Measurements from ENCODE around the gene EXOC7. TPM values are rescaled to one million over a fixed set of nuclear protein-coding genes. Genes with fewer than 3 reads are reported as not detected.

The EXOC7 gene
- total and polyA plus RNA-seq, 12 donors: 37.9 to 97.5 (median 82.1) TPM

DNA sequence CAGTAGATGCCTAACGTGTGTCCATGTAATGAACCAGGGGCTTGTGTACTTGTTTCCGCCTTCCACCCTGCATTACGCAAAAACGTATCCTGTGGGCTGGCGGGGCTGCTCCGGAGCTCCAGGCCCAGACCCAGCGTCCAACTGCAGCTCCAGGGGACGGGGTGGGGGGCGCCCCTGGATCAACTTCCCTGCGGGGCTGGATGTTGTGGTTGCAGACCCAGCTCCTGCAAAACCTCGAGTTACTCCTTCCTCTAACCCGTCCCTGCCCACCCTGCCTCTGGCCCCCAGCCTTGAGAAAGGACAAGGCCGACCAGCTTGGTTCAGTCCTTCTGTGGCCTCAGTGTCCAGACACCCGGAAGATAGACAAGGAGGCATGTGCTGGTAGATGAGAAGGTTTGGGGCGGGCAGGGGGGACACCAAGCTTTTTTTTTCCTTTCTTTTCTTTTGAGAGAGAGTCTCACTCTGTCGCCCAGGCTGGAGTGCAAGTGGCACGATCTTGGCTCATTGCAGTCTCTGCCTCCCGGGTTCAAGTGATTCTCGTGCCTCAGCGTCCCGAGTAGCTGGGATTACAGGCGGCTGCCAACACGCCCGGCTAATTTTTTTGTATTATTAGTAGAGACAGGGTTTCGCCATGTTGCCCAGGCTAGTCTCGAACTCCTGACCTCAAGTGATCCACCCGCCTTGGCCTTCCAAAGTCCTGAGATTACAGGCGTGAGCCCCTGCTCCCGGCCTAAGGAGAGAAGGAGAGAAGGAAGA, 731 bp upstream of the EXOC7 start:
- TF ChIP-seq, protein P1, sequence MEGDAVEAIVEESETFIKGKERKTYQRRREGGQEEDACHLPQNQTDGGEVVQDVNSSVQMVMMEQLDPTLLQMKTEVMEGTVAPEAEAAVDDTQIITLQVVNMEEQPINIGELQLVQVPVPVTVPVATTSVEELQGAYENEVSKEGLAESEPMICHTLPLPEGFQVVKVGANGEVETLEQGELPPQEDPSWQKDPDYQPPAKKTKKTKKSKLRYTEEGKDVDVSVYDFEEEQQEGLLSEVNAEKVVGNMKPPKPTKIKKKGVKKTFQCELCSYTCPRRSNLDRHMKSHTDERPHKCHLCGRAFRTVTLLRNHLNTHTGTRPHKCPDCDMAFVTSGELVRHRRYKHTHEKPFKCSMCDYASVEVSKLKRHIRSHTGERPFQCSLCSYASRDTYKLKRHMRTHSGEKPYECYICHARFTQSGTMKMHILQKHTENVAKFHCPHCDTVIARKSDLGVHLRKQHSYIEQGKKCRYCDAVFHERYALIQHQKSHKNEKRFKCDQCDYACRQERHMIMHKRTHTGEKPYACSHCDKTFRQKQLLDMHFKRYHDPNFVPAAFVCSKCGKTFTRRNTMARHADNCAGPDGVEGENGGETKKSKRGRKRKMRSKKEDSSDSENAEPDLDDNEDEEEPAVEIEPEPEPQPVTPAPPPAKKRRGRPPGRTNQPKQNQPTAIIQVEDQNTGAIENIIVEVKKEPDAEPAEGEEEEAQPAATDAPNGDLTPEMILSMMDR (IDR thresholded peaks at IDR 0.05): no peak
- ATAC-seq: peak in 3 of 8 donors; percentile 5 to 51 (median 12)
- 83 to 87% methylated on average over 28 to 29 of the region's 29 CpGs for WGBS, 2 donors

DNA sequence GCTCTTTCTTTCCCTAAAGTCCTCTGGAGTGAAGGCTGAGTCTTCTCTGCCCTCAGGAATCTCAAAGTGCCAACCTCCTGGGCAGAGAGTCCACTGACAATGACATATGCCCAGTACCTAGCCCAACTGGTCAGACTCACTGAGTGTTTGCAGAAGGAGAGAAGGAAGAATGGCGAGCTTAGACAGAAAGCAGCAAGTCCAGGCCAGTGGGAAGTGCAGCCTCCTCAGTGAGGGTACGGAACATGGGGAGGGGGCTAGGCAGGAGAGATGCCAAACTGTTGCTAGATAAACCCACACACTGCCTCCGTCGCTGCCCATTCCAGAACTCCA, 678 bp downstream of the EXOC7 start:
- DNase-seq: no peak
- Histone ChIP-seq H3K36me3 (peaks cover 0 to 43% (median 14%) of the 10 kb centered on the region in 9 donors), H3K9me3 (no peaks in the 10 kb centered on the region), H3K4me1 (peaks cover 8 to 31% (median 21%) of the 10 kb centered on the region in 9 donors), H3K27me3 (no peaks in the 10 kb centered on the region), H3K4me3 (peak overlapping the region; percentile 52 to 93 (median 83)), H3K27ac (peak overlapping the region; percentile 53 to 93 (median 86))
- peak in 5 of 8 donors; percentile 4 to 9 (median 5) for ATAC-seq
- intact Hi-C loops (cut with DNase I): loop anchor here in 2 of 10 donors (10.0 kb wide), 2 partner anchors 292 to 302 kb away; no protein-coding TSS in a partner anchor
- WGBS, 2 donors: 0 to 2% methylated on average over 4 of the region's 4 CpGs
- TF ChIP-seq, protein P1 (IDR thresholded peaks at IDR 0.05): no peak

More for the DNA sequence above, 731 bp upstream of the EXOC7 start:
- peak overlapping the region in 9 of 10 donors; percentile 52 to 93 (median 85) for H3K4me3 ChIP-seq
- H3K36me3 ChIP-seq: peaks cover 0 to 29% (median 14%) of the 10 kb centered on the region in 9 donors
- DNase-seq: no peak
- peak overlapping the region; percentile 53 to 93 (median 86) for H3K27ac ChIP-seq
- peaks cover 8 to 31% (median 21%) of the 10 kb centered on the region in 9 donors for H3K4me1 ChIP-seq
- H3K9me3 ChIP-seq: no peaks in the 10 kb centered on the region
- no peaks in the 10 kb centered on the region for H3K27me3 ChIP-seq
- intact Hi-C loops (cut with DNase I): loop anchor here in 2 of 10 donors (10.0 kb wide), 2 partner anchors 290 to 300 kb away; no protein-coding TSS in a partner anchor

DNA sequence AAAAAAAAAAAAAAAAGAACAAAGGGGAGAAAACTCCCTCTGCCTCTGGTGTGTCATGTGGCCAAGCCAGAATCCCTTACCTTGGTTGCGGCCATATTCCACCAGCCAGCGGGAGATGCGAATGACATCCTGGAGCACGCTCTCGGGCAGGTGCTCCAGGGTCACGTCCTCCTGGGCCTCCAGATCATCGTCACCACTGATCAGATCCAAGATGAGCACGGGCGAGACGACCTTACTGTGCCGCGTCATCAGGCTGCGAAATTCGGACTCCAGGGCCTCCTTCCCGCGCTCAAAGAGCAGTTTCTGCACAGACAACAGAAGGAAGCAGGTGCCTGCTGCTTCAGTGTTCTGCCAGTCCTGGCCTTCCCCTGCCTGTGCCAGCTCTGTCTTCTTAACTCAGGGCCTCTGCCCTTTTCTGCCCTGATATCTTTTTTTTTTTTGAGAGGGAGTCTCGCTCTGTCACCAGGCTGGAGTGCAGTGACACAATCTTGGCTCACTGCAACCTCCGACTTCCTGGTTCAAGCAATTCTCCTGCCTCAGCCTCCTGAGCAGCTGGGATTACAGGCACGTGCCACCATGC, 5.8 kb downstream of the EXOC7 start:
- peaks cover 0 to 94% (median 59%) of the 10 kb centered on the region in 9 donors for H3K36me3 ChIP-seq
- intact Hi-C loops (cut with DNase I): no loop called here
- no peak overlapping the region for H3K27ac ChIP-seq
- peaks cover 5 to 16% (median 12%) of the 10 kb centered on the region in 9 donors for H3K4me1 ChIP-seq
- no peaks in the 10 kb centered on the region for H3K9me3 ChIP-seq
- TF ChIP-seq, protein P1 (IDR thresholded peaks at IDR 0.05): no peak
- no peak for DNase-seq
- no peaks in the 10 kb centered on the region for H3K27me3 ChIP-seq
- H3K4me3 ChIP-seq: no peak overlapping the region
- ATAC-seq: peak in 1 of 8 donors; percentile 64
- WGBS, 2 donors: 86 to 93% methylated on average over 19 of the region's 19 CpGs

DNA sequence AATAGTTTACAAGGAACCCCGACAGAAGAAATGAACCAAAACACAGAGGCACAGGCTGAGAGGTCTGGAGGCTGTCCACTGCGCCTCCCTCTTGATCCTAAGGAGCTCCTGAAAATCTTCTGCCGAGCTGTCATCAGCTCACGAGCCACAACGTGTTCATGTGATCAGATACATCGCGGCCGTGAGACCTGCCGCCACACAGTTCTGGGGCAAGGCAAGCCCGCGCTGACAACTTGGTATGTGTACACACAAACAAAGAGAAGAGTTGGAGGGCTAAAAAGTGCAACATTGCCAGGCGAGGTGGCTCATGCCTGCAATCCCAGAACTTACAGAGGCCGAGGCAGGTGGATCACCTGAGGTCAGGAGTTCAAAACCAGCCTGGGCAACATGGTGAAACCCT, 7.6 kb downstream of the EXOC7 start:
- Histone ChIP-seq H3K27ac (no peak overlapping the region), H3K36me3 (peaks cover 0 to 100% (median 61%) of the 10 kb centered on the region in 9 donors), H3K27me3 (no peaks in the 10 kb centered on the region), H3K4me3 (no peak overlapping the region), H3K4me1 (peaks cover 0 to 8% (median 0%) of the 10 kb centered on the region in 9 donors), H3K9me3 (no peaks in the 10 kb centered on the region)
- no peak for ATAC-seq
- no peak for DNase-seq
- intact Hi-C loops (cut with DNase I): no loop called here
- WGBS, 2 donors: 79 to 80% methylated on average over 13 of the region's 13 CpGs
- TF ChIP-seq, protein P1 (IDR thresholded peaks at IDR 0.05): no peak

Measured in heart right ventricle (tissue), 16 donors.